ENCODE results near the gene KRTAP2-2.

KRTAP2-2 gene

DNA sequence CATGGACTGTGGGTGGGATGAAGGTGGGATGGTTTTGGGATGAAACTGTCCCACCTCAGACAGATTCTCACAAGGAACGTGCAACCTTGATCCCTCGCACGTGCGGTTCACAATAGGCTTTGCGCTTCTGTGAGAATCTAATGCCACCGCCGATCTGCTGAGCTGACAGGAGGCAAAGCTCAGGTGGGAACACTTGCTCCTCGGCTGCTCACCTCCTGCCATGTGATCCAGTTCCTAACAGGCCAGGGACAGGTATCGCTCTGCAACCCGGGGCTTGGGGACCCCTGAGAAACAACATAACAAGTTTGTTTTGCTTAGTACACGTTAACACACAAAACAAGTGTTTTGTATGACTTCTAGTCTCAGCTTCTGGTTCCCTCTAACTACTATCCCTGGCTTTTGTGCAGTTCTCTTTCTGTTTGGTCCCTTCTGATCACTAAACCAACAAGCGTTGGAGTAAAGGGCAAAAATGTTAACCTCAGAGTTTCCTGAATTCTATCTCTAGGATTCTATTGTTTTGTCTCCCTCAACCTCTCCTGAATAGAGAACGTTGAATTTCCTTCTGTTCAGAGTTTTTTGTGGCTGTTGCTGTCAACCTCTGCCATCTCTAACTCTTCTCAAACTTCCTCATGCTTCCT lies 38.3 kb downstream of the KRTAP2-2 start:
- Mint-ChIP-seq H3K9me3 (ENCODE audit: low read depth) (no peaks in the 10 kb centered on the region), H3K4me1 (ENCODE audit: low read depth) (no peaks in the 10 kb centered on the region), H3K36me3 (no peaks in the 10 kb centered on the region), H3K27me3 (peaks cover 2% of the 10 kb centered on the region), H3K4me3 (no peak overlapping the region), H3K27ac (no peak overlapping the region)

DNA sequence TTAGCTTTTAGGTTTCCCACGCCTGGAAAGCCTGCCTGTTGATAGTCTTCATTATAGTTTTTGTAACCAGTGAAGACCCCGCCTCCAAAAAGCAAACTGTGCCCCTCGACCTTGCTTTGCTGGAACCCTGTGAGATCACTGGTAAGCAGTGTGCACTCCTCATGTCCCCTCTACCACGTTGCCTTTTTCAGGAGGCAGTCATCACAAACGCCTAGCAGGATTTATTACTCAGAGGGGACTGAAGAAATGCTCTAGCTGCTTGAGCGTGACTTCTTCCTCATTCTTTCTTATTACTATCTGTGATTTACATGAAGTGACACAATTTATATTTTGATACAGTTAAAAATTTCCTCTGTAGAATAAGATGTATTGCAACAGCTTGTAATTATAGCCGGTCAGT lies 39.6 kb downstream of the KRTAP2-2 start:
- H3K27ac Mint-ChIP-seq: no peak overlapping the region
- H3K4me3 Mint-ChIP-seq: no peak overlapping the region
- H3K36me3 Mint-ChIP-seq: no peaks in the 10 kb centered on the region
- no peaks in the 10 kb centered on the region for H3K4me1 Mint-ChIP-seq (ENCODE audit: low read depth)
- H3K27me3 Mint-ChIP-seq: peaks cover 2% of the 10 kb centered on the region
- no peaks in the 10 kb centered on the region for H3K9me3 Mint-ChIP-seq (ENCODE audit: low read depth)

DNA sequence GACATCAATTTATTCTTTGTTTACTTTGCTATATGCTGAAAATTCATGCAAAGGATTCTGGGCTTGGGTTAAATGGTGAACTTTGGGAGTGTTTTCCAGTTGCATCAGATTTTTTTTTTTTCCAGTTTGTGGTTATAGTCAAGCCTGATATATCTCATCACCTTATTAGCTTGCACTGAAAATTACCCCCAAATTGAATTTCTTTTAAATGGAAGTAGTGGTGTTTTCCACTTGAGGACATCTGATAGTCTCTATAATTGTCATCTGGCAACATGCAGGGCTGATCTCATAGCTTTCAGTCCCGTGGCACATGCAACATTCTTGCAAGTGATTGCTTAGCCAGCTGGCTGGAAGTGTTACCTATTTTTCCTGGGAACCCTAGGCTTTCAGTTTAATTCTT lies 41.4 kb downstream of the KRTAP2-2 start:
- no peak overlapping the region for H3K27ac Mint-ChIP-seq
- H3K27me3 Mint-ChIP-seq: peaks cover 2% of the 10 kb centered on the region
- H3K36me3 Mint-ChIP-seq: no peaks in the 10 kb centered on the region
- no peaks in the 10 kb centered on the region for H3K9me3 Mint-ChIP-seq (ENCODE audit: low read depth)
- no peaks in the 10 kb centered on the region for H3K4me1 Mint-ChIP-seq (ENCODE audit: low read depth)
- H3K4me3 Mint-ChIP-seq: no peak overlapping the region

DNA sequence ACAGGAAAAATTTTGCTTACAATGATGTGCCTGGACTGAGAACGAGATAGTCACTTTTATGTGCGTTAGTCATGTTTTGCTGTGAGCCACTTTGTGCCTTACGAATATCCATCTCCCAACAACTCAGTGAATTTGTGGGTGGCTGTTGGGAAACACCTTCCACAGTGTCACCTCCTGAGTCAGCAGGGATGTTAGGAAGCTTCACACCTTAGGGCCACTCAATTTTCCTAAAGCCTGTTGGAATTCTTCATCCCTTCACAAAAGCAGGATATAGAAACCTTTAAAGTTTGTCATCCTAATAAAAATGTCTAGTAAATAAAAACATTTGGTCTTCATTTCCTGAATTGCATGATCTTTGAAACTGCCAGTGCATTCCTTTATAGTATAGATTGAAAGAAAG lies 41.8 kb downstream of the KRTAP2-2 start:
- no peaks in the 10 kb centered on the region for H3K4me1 Mint-ChIP-seq (ENCODE audit: low read depth)
- H3K4me3 Mint-ChIP-seq: no peak overlapping the region
- H3K9me3 Mint-ChIP-seq (ENCODE audit: low read depth): no peaks in the 10 kb centered on the region
- no peak overlapping the region for H3K27ac Mint-ChIP-seq
- no peaks in the 10 kb centered on the region for H3K36me3 Mint-ChIP-seq
- H3K27me3 Mint-ChIP-seq: peaks cover 2% of the 10 kb centered on the region

DNA sequence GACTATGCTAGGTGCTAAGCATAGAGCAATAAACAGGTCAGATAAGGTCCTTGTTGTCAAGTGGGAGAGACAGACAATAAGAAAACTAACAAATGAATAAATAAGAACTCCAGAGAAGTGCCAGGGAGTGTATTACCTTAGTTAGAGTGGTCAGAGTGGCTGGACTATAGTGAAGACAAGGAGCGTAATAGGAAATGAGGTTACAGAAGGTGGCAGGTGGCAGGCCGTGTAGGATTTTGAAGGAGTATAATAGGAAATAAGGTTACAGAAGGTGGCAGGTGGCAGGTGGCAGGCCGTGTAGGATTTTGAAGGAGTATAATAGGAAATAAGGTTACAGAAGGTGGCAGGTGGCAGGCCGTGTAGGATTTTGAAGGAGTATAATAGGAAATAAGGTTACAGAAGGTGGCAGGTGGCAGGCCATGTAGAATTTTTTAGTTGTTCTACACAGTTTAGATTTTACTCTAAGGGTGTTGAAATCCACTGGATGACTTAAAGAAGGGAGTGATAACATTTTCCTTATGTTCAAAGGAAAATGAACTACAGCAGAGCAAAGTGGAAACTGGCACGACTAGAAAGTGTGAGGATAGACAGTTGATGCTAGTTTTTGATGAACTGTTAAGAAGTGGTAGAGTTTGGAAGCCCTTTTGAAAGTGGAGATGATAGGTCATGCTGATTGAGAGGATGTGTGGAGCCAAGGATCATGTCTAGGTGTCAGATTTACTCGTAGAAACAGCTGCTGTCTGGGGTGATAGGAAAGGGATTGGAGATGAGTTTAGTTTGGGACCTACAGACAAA lies 42.5 kb downstream of the KRTAP2-2 start:
- H3K27ac Mint-ChIP-seq: no peak overlapping the region
- no peaks in the 10 kb centered on the region for H3K36me3 Mint-ChIP-seq
- H3K4me1 Mint-ChIP-seq (ENCODE audit: low read depth): no peaks in the 10 kb centered on the region
- H3K9me3 Mint-ChIP-seq (ENCODE audit: low read depth): no peaks in the 10 kb centered on the region
- peaks cover under 1% of the 10 kb centered on the region for H3K27me3 Mint-ChIP-seq
- no peak overlapping the region for H3K4me3 Mint-ChIP-seq

DNA sequence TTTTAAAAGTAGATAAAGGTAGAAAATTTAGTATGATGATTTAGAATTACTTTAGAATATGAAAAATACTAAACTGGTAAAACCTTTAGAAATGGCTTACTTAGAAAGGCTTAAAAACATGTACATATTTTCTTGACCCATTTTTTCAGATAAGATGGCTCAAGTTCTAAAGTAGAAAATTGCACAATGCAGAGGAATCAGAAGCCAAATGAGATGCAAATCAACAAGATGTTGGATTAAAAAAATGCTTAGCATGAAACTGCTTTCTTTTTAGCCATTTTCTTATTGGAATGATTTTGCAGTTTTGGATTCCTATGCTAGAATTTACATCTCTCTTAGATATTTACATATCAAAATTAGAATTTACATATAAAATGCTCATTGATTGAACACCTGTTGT lies 44.6 kb downstream of the KRTAP2-2 start:
- Mint-ChIP-seq H3K27ac (no peak overlapping the region), H3K9me3 (ENCODE audit: low read depth) (no peaks in the 10 kb centered on the region), H3K4me3 (no peak overlapping the region)

DNA sequence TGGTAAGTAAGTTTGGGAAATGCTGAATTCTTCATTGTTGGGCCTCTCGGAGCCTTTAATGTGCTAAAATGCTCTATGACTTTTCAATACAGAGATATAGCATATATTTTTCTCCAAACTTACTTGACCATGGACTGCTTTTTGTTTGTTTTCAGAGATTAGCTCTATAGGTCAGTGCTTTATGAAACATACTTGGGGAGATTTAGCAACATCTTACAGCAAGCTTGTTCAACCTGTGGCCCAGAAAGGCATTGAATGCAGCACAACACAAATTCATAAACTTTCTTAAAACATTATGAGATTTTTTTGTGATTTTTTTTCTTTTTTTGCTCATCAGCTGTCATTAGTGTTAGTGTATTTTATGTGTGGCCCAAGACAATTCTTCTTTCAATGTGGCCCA lies 45.1 kb downstream of the KRTAP2-2 start:
- Mint-ChIP-seq H3K4me1 (ENCODE audit: low read depth) (no peaks in the 10 kb centered on the region), H3K4me3 (no peak overlapping the region), H3K27me3 (no peaks in the 10 kb centered on the region)

More for the DNA sequence above, 44.6 kb downstream of the KRTAP2-2 start:
- no peaks in the 10 kb centered on the region for H3K27me3 Mint-ChIP-seq
- no peaks in the 10 kb centered on the region for H3K36me3 Mint-ChIP-seq
- H3K4me1 Mint-ChIP-seq (ENCODE audit: low read depth): no peaks in the 10 kb centered on the region

DNA sequence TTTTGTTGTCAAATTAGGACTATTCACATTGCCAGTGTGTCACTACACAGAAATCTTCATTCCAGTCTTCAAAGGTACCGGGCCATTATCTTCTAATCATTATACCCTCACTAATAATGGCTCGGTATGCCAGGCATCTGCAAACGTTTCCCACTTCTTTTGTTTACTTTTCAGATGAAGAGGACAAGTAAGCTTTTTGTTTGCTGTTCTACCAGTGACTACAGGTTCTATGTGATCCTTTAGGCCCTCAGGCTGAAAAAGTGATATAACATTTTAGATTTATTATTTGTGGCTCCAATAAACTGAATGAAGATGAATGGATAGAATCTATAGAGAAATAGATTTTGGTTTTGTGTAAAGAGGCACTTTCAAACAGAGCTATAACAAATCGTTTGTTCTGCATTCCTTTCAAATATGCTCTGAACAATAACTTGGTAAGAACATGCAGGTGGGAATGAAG lies 45.7 kb downstream of the KRTAP2-2 start:
- Mint-ChIP-seq H3K27ac (no peak overlapping the region), H3K4me3 (no peak overlapping the region), H3K27me3 (no peaks in the 10 kb centered on the region), H3K9me3 (ENCODE audit: low read depth) (no peaks in the 10 kb centered on the region), H3K36me3 (no peaks in the 10 kb centered on the region), H3K4me1 (ENCODE audit: low read depth) (no peaks in the 10 kb centered on the region)

More for the DNA sequence above, 45.1 kb downstream of the KRTAP2-2 start:
- no peak overlapping the region for H3K27ac Mint-ChIP-seq
- H3K9me3 Mint-ChIP-seq (ENCODE audit: low read depth): no peaks in the 10 kb centered on the region
- H3K36me3 Mint-ChIP-seq: no peaks in the 10 kb centered on the region

DNA sequence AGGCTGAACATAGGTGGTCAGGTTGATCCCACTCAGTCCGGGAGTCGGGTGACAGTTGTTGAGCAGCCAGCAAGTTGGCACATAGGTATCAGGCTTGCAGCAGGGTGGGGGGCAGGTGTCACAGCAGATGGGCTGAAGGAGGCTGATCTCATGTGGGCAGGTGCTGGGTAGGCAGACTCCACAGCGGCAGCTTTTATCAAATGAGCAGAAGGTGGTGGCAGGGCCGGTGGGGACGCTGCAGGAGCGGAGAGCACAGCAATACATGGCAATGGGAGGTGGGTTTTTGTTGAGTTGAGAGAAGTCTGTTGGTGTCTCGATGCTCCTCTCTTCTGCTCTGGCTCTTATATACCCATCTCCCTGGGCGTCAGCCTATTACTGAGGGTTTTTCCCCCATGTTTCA lies 46.2 kb downstream of the KRTAP2-2 start, which contains the start of gene KRTAP3-1:
TSS of gene KRTAP3-1 (minus strand) at position 318 of the 400 bp plus-strand sequence. CDS start at position 264, 54 bp downstream.
- H3K4me3 Mint-ChIP-seq: no peak within 1 kb of the TSS
- H3K27ac Mint-ChIP-seq: no peak within 1 kb of the TSS
- no peaks in the 10 kb centered on the region for H3K36me3 Mint-ChIP-seq
- H3K27me3 Mint-ChIP-seq: peaks cover 1% of the 10 kb centered on the region
- no peaks in the 10 kb centered on the region for H3K9me3 Mint-ChIP-seq (ENCODE audit: low read depth)
- H3K4me1 Mint-ChIP-seq (ENCODE audit: low read depth): no peaks in the 10 kb centered on the region
